HCT116 (cell line): ENCODE measurements around the gene GLMP.

Experiments
- CTCF ChIP-seq, 3 experiments: fragments of 200-600 bp in 1 of 3; sonication (generic) in 1 of 3; IDR thresholded peaks in 2 of 3; conservative IDR thresholded peaks in 1 of 3; 2 replicates each; pipeline ENCODE4 v1.5.1; 2012 to 2017; ENCODE audit warnings: low read depth in 2 of 3, low read length in 2 of 3, antibody characterized with exemption in 1 of 3, borderline replicate concordance in 1 of 3, control low read depth in 1 of 3, mild to moderate bottlenecking in 1 of 3, mixed read lengths in 1 of 3, mixed run types in 1 of 3, moderate library complexity in 1 of 3; ENCODE audit not compliant: insufficient read depth in 1 of 3
- JUND ChIP-seq: IDR thresholded peaks from 2 replicates; pipeline ENCODE4 v1.6.1; 2012
- POLR2A ChIP-seq: IDR thresholded peaks from 2 replicates; pipeline ENCODE4 v1.7.0; 2011; ENCODE audit warnings: borderline replicate concordance; ENCODE audit not compliant: insufficient read depth, insufficient read length; ENCODE audit errors: extremely low read depth
- SP1 ChIP-seq: IDR thresholded peaks from 2 replicates; pipeline ENCODE4 v1.6.1; 2012; ENCODE audit warnings: low read depth
- TF ChIP-seq, protein P1 (sequence below): IDR thresholded peaks from 2 replicates; pipeline ENCODE4 v1.6.1; 2011; ENCODE audit warnings: mild to moderate bottlenecking, low read length, moderate library complexity; ENCODE audit not compliant: insufficient replicate concordance; ENCODE audit errors: extremely low read depth

DNA sequence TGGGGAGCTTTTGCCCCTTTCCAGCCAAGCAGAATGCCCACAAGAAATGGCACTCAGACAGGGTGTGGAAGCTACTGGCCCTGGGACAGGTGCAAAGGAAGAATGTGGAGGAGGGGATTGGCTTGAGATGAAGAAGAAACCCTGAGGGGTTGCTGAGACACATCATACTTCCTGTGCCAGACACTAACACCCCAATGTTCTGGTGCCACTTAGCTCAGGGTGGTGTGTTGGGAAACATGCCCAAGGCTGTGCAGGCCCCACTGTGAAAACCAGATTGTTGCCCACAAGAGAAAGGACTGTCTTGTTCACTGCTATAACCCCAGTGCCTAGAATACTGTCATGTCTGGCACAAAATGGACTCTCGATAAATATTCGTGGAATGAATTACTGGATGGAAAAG is 37.8 kb downstream of the GLMP start:
- TF ChIP-seq CTCF (IDR thresholded peaks at IDR 0.05 in 2 of 3, conservative IDR thresholded peaks at IDR 0.05 in 1 of 3; ENCODE audit: borderline replicate concordance in 1 of 3, insufficient read depth in 1 of 3, low read depth in 2 of 3, low read length in 2 of 3), result no peak
- TF ChIP-seq POLR2A, result no peak
- TF ChIP-seq, protein P1, sequence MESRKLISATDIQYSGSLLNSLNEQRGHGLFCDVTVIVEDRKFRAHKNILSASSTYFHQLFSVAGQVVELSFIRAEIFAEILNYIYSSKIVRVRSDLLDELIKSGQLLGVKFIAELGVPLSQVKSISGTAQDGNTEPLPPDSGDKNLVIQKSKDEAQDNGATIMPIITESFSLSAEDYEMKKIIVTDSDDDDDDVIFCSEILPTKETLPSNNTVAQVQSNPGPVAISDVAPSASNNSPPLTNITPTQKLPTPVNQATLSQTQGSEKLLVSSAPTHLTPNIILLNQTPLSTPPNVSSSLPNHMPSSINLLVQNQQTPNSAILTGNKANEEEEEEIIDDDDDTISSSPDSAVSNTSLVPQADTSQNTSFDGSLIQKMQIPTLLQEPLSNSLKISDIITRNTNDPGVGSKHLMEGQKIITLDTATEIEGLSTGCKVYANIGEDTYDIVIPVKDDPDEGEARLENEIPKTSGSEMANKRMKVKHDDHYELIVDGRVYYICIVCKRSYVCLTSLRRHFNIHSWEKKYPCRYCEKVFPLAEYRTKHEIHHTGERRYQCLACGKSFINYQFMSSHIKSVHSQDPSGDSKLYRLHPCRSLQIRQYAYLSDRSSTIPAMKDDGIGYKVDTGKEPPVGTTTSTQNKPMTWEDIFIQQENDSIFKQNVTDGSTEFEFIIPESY, result no peak
- TF ChIP-seq JUND, result no peak
- TF ChIP-seq SP1, result no peak
